Glutamatergic neuron (in vitro differentiated cells): ENCODE results near the gene OGFOD2. TPM values are rescaled to one million over a fixed set of nuclear protein-coding genes. Genes with fewer than 3 reads are reported as not detected.
"Not testable (repeated sequence)": the region's sequence is repeated elsewhere in the genome, so short reads cannot be mapped to it uniquely, and the experiment has no call there.

ENCODE experiments used
- DNase-seq: peaks from one replicate; pipeline ENCODE4 v3.0.0; 2022
- H3K27ac Mint-ChIP-seq: one replicate; pipeline ENCODE4 v1.8.0; 2020; ENCODE audit warnings: mild to moderate bottlenecking, mixed read lengths, inconsistent platforms; ENCODE audit not compliant: unreplicated experiment
- H3K27me3 Mint-ChIP-seq: one replicate; pipeline ENCODE4 v1.8.0; 2020; ENCODE audit warnings: mild to moderate bottlenecking, moderate library complexity, mixed read lengths, inconsistent platforms; ENCODE audit not compliant: unreplicated experiment
- H3K36me3 Mint-ChIP-seq: one replicate; pipeline ENCODE4 v1.8.0; 2020; ENCODE audit warnings: mild to moderate bottlenecking, mixed read lengths, inconsistent platforms; ENCODE audit not compliant: unreplicated experiment
- H3K4me1 Mint-ChIP-seq: one replicate; pipeline ENCODE4 v1.8.0; 2020; ENCODE audit warnings: mild to moderate bottlenecking, low read depth, mixed read lengths, inconsistent platforms; ENCODE audit not compliant: unreplicated experiment
- H3K4me3 Mint-ChIP-seq: one replicate; pipeline ENCODE4 v1.8.0; 2020; ENCODE audit warnings: mild to moderate bottlenecking, mixed read lengths, inconsistent platforms; ENCODE audit not compliant: unreplicated experiment
- H3K9me3 Mint-ChIP-seq: one replicate; pipeline ENCODE4 v1.8.0; 2020; ENCODE audit warnings: mild to moderate bottlenecking, moderate library complexity, mixed read lengths, inconsistent platforms; ENCODE audit not compliant: unreplicated experiment
- CTCF ChIP-seq: fragments of 200-600 bp; sonication (generic); IDR thresholded peaks from one replicate; pipeline ENCODE4 v1.5.0; 2021; ENCODE audit not compliant: partially characterized antibody, unreplicated experiment
- total RNA-seq: library from RNA; stranded (reverse); fragmentation: NEBNext Ultra II Directional; extraction: Animal tissue kit (Norgen Biotek cat#: 25700); gene quantifications from one replicate; pipeline ENCODE4 v1.2.1, GENCODE V29; 2021; ENCODE audit not compliant: unreplicated experiment

The OGFOD2 gene
- total RNA-seq, 1 donor from 2014 or later: 15.3 TPM

GRCh38 chr12:123013185-123014095 lies 38.4 kb downstream of the OGFOD2 start:
- no peak overlapping the region for H3K27ac Mint-ChIP-seq
- peaks cover 2% of the 10 kb centered on the region for H3K9me3 Mint-ChIP-seq
- H3K4me1 Mint-ChIP-seq: peaks cover 5% of the 10 kb centered on the region
- no peak overlapping the region for H3K4me3 Mint-ChIP-seq
- no peak for DNase-seq
- peaks cover 9% of the 10 kb centered on the region for H3K27me3 Mint-ChIP-seq
- no peak for TF ChIP-seq CTCF
- no peaks in the 10 kb centered on the region for H3K36me3 Mint-ChIP-seq

- DNase-seq, H3K27me3 Mint-ChIP-seq: not testable (repeated sequence)
These were observed 39.4 kb downstream of the OGFOD2 start for GRCh38 chr12:123014473-123014872.

GRCh38 chr12:123017753-123018152 lies 42.7 kb downstream of the OGFOD2 start:
- no peak overlapping the region for H3K27ac Mint-ChIP-seq
- no peak for TF ChIP-seq CTCF
- peaks cover 8% of the 10 kb centered on the region for H3K4me1 Mint-ChIP-seq
- H3K9me3 Mint-ChIP-seq: no peaks in the 10 kb centered on the region
- H3K27me3 Mint-ChIP-seq: peaks cover 2% of the 10 kb centered on the region
- H3K36me3 Mint-ChIP-seq: no peaks in the 10 kb centered on the region
- H3K4me3 Mint-ChIP-seq: no peak overlapping the region
- DNase-seq: no peak

More at GRCh38 chr12:123014473-123014872, 39.4 kb downstream of the OGFOD2 start:
- not testable (repeated sequence) for H3K4me3 Mint-ChIP-seq, H3K9me3 Mint-ChIP-seq, H3K36me3 Mint-ChIP-seq, H3K27ac Mint-ChIP-seq, H3K4me1 Mint-ChIP-seq

- Mint-ChIP-seq H3K9me3 (no peaks in the 10 kb centered on the region), H3K27ac (no peak overlapping the region), H3K27me3 (peaks cover 2% of the 10 kb centered on the region), H3K4me3 (no peak overlapping the region), H3K4me1 (peaks cover 8% of the 10 kb centered on the region), H3K36me3 (no peaks in the 10 kb centered on the region)
- TF ChIP-seq CTCF: no peak
- no peak for DNase-seq
These were observed 44.7 kb downstream of the OGFOD2 start for GRCh38 chr12:123019841-123020138.

- peak overlapping the region; percentile 25 for H3K4me3 Mint-ChIP-seq
- DNase-seq: no peak
- peak overlapping the region; percentile 77 for H3K27ac Mint-ChIP-seq
- no peaks in the 10 kb centered on the region for H3K27me3 Mint-ChIP-seq
- H3K4me1 Mint-ChIP-seq: peaks cover 8% of the 10 kb centered on the region
- H3K9me3 Mint-ChIP-seq: no peaks in the 10 kb centered on the region
- TF ChIP-seq CTCF: no peak
- H3K36me3 Mint-ChIP-seq: no peaks in the 10 kb centered on the region
These were observed 46.9 kb downstream of the OGFOD2 start for GRCh38 chr12:123021688-123022604.
